Mesendoderm (in vitro differentiated cells): Measurements from ENCODE around the gene BRF1.
A peak's percentile ranks its signal among the peaks of the same experiment; 100 is the strongest.

Experiments
- DNase-seq: peaks from one replicate; pipeline ENCODE4 v3.0.0; 2013
- H2AK5ac ChIP-seq: 2 replicates; pipeline ENCODE4 v1.6.1; 2013; ENCODE audit warnings: low read length, inconsistent platforms
- H2BK120ac ChIP-seq: 2 replicates; pipeline ENCODE4 v1.6.1; 2013; ENCODE audit warnings: low read depth, mild to moderate bottlenecking, low read length, moderate library complexity, mixed read lengths
- H2BK15ac ChIP-seq: replicated peaks from 2 replicates; pipeline ENCODE4 v1.6.1; 2013; ENCODE audit warnings: low read depth, mild to moderate bottlenecking, moderate library complexity
- H2BK5ac ChIP-seq: 2 replicates; pipeline ENCODE4 v1.6.1; 2013; ENCODE audit warnings: low read length, inconsistent platforms
- H3K18ac ChIP-seq: 2 replicates; pipeline ENCODE4 v1.6.1; 2013; ENCODE audit warnings: mild to moderate bottlenecking, low read length, mixed read lengths
- H3K23ac ChIP-seq: one replicate; pipeline ENCODE4 v1.6.1; 2013; ENCODE audit warnings: low read length
- H3K27ac ChIP-seq: 2 replicates; pipeline ENCODE4 v1.5.1; 2013; ENCODE audit warnings: low read depth, mild to moderate bottlenecking, inconsistent platforms, low read length, moderate library complexity
- H3K27me3 ChIP-seq: 2 replicates; pipeline ENCODE4 v1.6.1; 2013; ENCODE audit warnings: low read length, control low read depth, mild to moderate bottlenecking, inconsistent platforms; ENCODE audit not compliant: insufficient read depth, poor library complexity
- H3K36me3 ChIP-seq: 2 replicates; pipeline ENCODE4 v1.6.1; 2013; ENCODE audit warnings: low read length, inconsistent platforms; ENCODE audit not compliant: control insufficient read depth, insufficient read depth
- H3K4ac ChIP-seq: one replicate; pipeline ENCODE4 v1.6.1; 2013; ENCODE audit warnings: low read depth, mild to moderate bottlenecking, low read length, moderate library complexity
- H3K4me1 ChIP-seq: 2 replicates; pipeline ENCODE4 v1.6.1; 2013; ENCODE audit warnings: low read depth, low read length, inconsistent platforms; ENCODE audit not compliant: control insufficient read depth
- H3K4me2 ChIP-seq: 2 replicates; pipeline ENCODE4 v1.6.1; 2013; ENCODE audit warnings: low read length
- H3K4me3 ChIP-seq: 2 replicates; pipeline ENCODE4 v1.5.1; 2013; ENCODE audit warnings: mild to moderate bottlenecking, low read length
- H3K56ac ChIP-seq: one replicate; pipeline ENCODE4 v1.6.1; 2013; ENCODE audit warnings: low read length
- H3K79me1 ChIP-seq: 2 replicates; pipeline ENCODE4 v1.6.1; 2013; ENCODE audit warnings: low read length, inconsistent platforms
- H3K79me2 ChIP-seq: 2 replicates; pipeline ENCODE4 v1.6.1; 2013; ENCODE audit warnings: mild to moderate bottlenecking, low read length; ENCODE audit not compliant: control insufficient read depth, insufficient read depth
- H3K9ac ChIP-seq: 2 replicates; pipeline ENCODE4 v1.6.1; 2013; ENCODE audit warnings: low read length, inconsistent platforms
- H4K5ac ChIP-seq: one replicate; pipeline ENCODE4 v1.6.1; 2013; ENCODE audit warnings: low read length
- H4K8ac ChIP-seq: one replicate; pipeline ENCODE4 v1.6.1; 2013; ENCODE audit warnings: low read depth, mild to moderate bottlenecking, control low read depth, low read length, moderate library complexity
- WGBS: extraction: QIAGEN DNeasy Blood & Tissue Kit; methylation state at CpG from one replicate; pipeline ENCODE4 v1.1.7; 2013; ENCODE audit warnings: low lambda C conversion rate, missing lambda C conversion rate; ENCODE audit not compliant: insufficient coverage; ENCODE audit errors: extremely low coverage; 5-methylcytosine and 5-hydroxymethylcytosine counted together

The BRF1 gene

DNA sequence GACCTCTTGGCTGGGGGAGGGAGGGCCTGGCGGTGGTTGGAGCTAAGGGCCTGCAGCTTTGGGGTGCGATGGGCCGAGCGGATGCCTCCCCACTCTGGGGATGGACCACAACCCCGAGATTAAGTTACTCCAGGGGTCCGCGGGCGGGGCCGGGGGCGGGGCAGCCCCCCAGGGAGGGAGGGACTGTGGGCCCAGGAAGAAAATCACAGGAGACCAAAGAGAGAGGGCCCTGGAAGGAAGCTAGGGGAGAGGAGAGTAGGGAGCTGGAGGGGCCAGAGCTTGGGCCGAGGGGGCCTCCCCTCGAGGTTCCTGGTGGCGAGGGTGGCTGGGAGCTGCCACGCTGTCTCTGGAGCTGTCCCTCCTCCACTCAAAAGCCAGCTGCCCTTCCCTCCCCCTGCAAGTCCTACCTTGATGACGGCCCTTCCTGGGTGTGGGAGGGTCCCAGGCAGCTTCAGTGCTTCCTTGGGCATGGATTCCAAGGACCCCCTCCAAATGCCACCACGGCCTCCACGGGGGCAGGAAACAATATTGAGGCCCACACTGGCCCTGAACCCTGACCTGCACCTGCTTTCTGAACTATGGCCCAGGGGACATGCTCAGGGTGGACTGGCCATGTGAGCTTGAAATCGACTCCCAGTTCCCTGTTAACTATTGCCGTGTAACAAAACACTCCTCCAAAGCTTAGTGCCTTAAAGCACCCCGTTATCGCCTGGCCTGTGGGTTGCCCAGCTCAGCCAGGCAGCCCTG is 119.1 kb downstream of the BRF1 start:
- no peak for DNase-seq
- no peak overlapping the region for H2BK120ac ChIP-seq
- no peaks in the 10 kb centered on the region for H3K79me2 ChIP-seq
- no peak overlapping the region for H3K27ac ChIP-seq
- no peak overlapping the region for H3K4ac ChIP-seq
- H3K4me1 ChIP-seq = no peaks in the 10 kb centered on the region
- H3K9ac ChIP-seq = no peak overlapping the region
- H3K4me3 ChIP-seq = no peak overlapping the region
- H4K5ac ChIP-seq = no peak overlapping the region
- no peak overlapping the region for H3K23ac ChIP-seq
- H3K79me1 ChIP-seq = no peaks in the 10 kb centered on the region
- no peak overlapping the region for H2AK5ac ChIP-seq
- no peak overlapping the region for H3K18ac ChIP-seq
- H2BK15ac ChIP-seq = no peak overlapping the region
- H4K8ac ChIP-seq = no peak overlapping the region
- no peak overlapping the region for H3K56ac ChIP-seq
- no peaks in the 10 kb centered on the region for H3K27me3 ChIP-seq
- no peaks in the 10 kb centered on the region for H3K36me3 ChIP-seq
- no peak overlapping the region for H3K4me2 ChIP-seq
- no CpG with 5 or more reads among the region's 21 CpGs for WGBS
- no peak overlapping the region for H2BK5ac ChIP-seq

DNA sequence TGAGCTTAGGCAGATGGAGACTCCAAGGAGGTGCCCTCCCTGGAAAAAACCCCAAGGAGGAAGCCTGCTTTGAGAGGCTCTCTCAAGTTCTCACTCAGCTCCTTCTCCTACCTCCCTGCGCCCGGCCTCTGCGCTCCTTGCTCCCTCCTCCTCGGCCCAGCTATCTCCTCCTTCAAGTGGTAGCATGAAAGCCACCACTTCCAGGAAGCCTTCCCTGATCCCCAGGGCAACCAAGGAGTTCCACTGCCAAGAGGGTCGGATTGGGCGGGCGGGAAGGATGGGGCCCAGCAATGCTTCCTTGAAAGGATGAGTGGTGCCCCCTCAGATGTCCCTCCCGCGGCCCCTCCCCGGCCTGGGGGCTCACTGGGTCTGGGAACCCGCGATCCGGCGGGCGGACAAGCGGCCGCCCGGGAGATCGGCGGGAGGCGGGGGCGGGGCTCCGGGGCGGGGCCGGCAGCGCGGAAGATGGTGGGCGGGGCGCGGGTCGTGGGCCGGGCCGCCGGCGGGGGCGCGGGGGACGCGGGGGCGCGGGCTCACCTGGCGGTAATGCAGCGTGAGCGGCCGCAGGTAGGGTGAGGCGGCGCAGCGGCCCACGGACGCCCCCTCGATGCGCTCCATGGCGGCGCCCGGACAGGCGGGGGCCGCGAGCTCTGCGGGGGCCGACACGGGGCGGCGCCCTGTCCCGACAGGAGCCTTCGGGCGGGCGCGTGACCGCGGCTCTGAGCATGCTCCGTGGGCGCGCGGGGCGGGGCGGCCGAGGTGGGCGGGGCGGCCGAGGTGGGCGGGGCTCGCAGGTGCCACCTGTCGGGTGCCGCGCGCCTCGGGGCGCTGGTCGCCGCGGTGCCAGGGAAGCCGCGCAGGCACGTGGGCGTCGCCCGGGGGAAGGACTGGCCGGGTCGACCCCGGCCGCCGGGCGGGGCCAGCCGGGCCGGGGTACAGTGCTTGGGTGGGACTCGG is 119.9 kb downstream of the BRF1 start, which contains the start of gene NUDT14:
Gene NUDT14 (minus strand): TSS at position 721 of the 957 bp plus-strand sequence. CDS start 103 bp downstream, at position 618.
- H4K8ac ChIP-seq = no peak within 1 kb of the TSS
- no peak within 1 kb of the TSS for H3K27ac ChIP-seq
- no peak within 1 kb of the TSS for H2BK5ac ChIP-seq
- no peaks in the 10 kb centered on the region for H3K27me3 ChIP-seq
- peak within 1 kb of the TSS; percentile 58 for H3K9ac ChIP-seq
- H4K5ac ChIP-seq = no peak within 1 kb of the TSS
- no CpG with 5 or more reads among the region's 106 CpGs for WGBS
- H2AK5ac ChIP-seq = no peak within 1 kb of the TSS
- H3K36me3 ChIP-seq = no peaks in the 10 kb centered on the region
- H3K4me2 ChIP-seq = peak within 1 kb of the TSS; percentile 64
- no peak within 1 kb of the TSS for H3K4ac ChIP-seq
- no peak within 1 kb of the TSS for H2BK120ac ChIP-seq
- H3K23ac ChIP-seq = no peak within 1 kb of the TSS
- peak within 1 kb of the TSS; percentile 45 for H3K18ac ChIP-seq
- no peaks in the 10 kb centered on the region for H3K4me1 ChIP-seq
- peak within 1 kb of the TSS; percentile 80 for H3K56ac ChIP-seq
- peak within 1 kb of the TSS; percentile 28 for H3K4me3 ChIP-seq
- no peaks in the 10 kb centered on the region for H3K79me2 ChIP-seq
- no peaks in the 10 kb centered on the region for H3K79me1 ChIP-seq
- DNase-seq = peak; percentile 67
- no peak within 1 kb of the TSS for H2BK15ac ChIP-seq

DNA sequence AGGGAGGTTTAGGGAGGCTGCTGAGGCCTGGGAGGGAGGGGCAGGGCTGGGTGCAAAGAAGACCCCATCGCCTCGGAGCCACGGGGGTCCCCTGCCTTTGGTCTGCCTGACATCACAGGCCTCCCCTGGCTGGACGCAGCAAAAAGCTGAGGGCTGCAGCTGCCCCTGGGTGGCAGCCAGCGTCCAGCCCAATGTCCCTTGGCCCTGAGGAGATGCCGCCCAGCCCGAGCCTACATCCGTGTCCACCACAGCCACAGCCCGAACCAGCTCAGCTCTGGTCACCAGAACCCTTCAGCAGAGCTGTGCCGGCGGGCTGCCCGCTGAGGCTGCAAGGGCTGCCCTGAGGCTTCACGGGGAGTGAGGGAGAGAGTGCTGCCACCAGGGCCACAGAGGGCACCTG is 121.6 kb downstream of the BRF1 start:
- H3K18ac ChIP-seq = no peak overlapping the region
- WGBS = no CpG with 5 or more reads among the region's 13 CpGs
- H3K4me2 ChIP-seq = no peak overlapping the region
- no peaks in the 10 kb centered on the region for H3K36me3 ChIP-seq
- no peak overlapping the region for H3K27ac ChIP-seq
- no peak overlapping the region for H2BK5ac ChIP-seq
- H3K23ac ChIP-seq = no peak overlapping the region
- no peak overlapping the region for H2AK5ac ChIP-seq
- no peaks in the 10 kb centered on the region for H3K79me1 ChIP-seq
- H3K79me2 ChIP-seq = no peaks in the 10 kb centered on the region
- no peak overlapping the region for H3K9ac ChIP-seq
- H3K4me1 ChIP-seq = no peaks in the 10 kb centered on the region
- H3K4me3 ChIP-seq = no peak overlapping the region
- H3K4ac ChIP-seq = no peak overlapping the region
- no peaks in the 10 kb centered on the region for H3K27me3 ChIP-seq
- H4K8ac ChIP-seq = no peak overlapping the region
- H4K5ac ChIP-seq = no peak overlapping the region
- no peak overlapping the region for H2BK15ac ChIP-seq
- H2BK120ac ChIP-seq = no peak overlapping the region
- no peak overlapping the region for H3K56ac ChIP-seq
- DNase-seq = no peak

DNA sequence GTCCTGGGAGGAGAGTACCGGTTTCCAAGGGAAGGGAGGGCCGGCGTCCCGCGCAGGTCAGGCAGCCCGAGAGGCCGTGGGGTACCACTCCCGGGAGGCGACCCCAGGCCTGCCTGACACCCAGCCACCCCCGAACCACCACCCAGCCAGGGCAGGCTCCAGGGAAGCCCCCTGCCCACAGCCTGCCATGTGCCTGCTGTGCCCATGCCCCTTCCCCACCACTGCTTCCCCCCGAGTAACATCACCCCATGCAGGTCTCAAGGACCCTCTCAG is 122.0 kb downstream of the BRF1 start:
- Histone ChIP-seq H3K9ac (no peak overlapping the region), H4K5ac (no peak overlapping the region), H2BK5ac (no peak overlapping the region), H3K23ac (no peak overlapping the region), H3K36me3 (no peaks in the 10 kb centered on the region), H3K4me1 (no peaks in the 10 kb centered on the region), H3K4me2 (no peak overlapping the region), H3K4me3 (no peak overlapping the region), H4K8ac (no peak overlapping the region), H3K79me1 (no peaks in the 10 kb centered on the region), H3K27me3 (no peaks in the 10 kb centered on the region), H3K56ac (no peak overlapping the region), H3K79me2 (no peaks in the 10 kb centered on the region), H2BK15ac (no peak overlapping the region), H3K27ac (no peak overlapping the region), H2AK5ac (no peak overlapping the region), H3K4ac (no peak overlapping the region), H2BK120ac (no peak overlapping the region), H3K18ac (no peak overlapping the region)
- DNase-seq = no peak
- no CpG with 5 or more reads among the region's 11 CpGs for WGBS

DNA sequence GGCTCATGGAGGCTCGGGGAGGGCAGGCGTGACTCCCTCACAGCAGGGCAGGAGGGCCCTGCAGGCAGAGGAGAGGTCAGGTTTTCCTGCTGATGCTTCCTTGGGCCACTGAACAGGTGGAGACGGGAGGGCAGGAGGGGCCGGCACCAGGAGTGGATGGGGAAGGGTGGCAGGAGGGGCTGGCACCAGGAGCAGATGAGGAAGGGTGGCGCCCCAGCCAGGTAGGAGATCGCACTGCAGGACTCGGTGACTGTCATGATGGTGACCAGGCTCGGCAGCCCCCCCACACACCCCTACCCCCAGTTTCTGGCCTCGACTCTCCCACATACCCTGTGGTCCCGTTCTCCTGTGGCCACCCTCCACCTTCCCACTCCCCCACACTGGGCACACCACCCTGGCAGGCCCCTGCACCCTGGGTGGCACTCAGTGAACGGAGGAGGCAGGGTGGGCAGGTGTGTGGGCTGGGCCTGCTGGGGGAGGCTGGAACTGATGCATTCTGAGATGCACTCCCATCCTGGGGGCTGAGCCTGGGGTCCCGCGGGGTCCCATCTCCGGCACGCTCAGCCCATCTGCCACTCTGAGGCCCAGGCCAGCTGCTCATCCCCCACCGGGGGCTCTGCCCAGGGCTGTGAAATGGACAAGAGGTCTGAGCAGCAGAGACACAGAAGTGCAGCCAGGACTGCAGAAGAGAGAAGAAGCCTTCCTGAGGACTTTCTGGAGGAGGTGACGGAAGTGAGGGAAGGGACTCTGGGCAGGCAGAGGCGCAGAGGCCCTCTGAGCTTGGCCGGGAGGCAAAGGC is 122.5 kb downstream of the BRF1 start:
- Histone ChIP-seq H3K4me3 (no peak overlapping the region), H3K4me1 (no peaks in the 10 kb centered on the region), H2BK15ac (no peak overlapping the region), H3K23ac (no peak overlapping the region), H3K4me2 (no peak overlapping the region), H2BK5ac (no peak overlapping the region), H3K27ac (no peak overlapping the region), H3K18ac (no peak overlapping the region), H3K9ac (no peak overlapping the region), H3K79me1 (no peaks in the 10 kb centered on the region), H3K79me2 (no peaks in the 10 kb centered on the region), H3K27me3 (no peaks in the 10 kb centered on the region), H3K56ac (no peak overlapping the region), H4K8ac (no peak overlapping the region), H2AK5ac (no peak overlapping the region), H3K4ac (no peak overlapping the region), H4K5ac (no peak overlapping the region), H3K36me3 (no peaks in the 10 kb centered on the region), H2BK120ac (no peak overlapping the region)
- no CpG with 5 or more reads among the region's 19 CpGs for WGBS
- DNase-seq = no peak
